ENCODE data around the gene PHACTR3. TPM values are rescaled to one million over a fixed set of nuclear protein-coding genes. Genes with fewer than 3 reads are reported as not detected.

Gene PHACTR3
- total RNA-seq, 1 experiment from 2014 or later, result not detected

DNA sequence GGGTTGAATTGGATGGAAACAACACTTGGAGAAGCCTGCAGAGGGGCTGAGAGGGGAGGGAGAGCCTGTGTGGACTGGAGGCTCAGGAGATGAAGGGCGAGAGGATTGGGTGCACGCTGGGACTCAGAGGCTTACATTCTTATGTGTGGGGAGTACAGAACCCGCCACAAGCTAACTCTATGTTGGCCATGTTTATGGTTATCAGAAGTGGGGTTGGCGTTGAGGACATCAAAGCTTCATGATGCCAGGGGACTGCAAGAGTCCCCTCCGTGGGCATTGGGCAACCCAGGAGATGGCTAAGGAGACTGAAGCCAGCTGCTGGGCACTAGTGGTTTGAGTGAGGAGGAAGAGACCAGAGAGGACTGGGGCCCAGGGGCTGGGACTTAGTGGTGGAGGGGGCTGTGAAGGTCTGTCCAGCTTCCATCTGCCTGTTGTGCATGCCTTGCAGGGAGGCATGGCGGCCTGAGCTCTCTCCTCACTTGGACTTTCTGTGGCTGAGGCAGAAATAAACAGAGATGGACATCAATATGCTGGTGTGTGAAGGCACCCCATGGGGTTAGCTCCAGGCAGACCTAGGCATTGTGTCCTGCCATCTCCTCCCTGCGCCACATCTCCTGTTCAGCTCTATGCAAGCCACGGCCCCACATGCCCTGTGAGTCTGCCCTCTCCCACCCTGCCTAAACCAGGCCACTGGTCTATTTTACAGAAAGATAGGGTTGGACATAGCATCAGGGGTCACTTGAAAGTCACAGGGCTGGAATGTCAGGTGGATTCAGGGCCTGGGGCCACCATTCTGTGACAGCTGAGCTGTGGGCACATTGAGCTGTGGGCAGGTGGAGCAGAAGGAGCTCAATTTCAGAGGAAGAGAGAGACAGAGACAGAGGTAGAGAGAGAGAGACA is 61.6 kb downstream of the PHACTR3 start:
- H2BK15ac ChIP-seq (ENCODE audit: low read depth, low read length), result no peak overlapping the region
- TF ChIP-seq, protein P1, sequence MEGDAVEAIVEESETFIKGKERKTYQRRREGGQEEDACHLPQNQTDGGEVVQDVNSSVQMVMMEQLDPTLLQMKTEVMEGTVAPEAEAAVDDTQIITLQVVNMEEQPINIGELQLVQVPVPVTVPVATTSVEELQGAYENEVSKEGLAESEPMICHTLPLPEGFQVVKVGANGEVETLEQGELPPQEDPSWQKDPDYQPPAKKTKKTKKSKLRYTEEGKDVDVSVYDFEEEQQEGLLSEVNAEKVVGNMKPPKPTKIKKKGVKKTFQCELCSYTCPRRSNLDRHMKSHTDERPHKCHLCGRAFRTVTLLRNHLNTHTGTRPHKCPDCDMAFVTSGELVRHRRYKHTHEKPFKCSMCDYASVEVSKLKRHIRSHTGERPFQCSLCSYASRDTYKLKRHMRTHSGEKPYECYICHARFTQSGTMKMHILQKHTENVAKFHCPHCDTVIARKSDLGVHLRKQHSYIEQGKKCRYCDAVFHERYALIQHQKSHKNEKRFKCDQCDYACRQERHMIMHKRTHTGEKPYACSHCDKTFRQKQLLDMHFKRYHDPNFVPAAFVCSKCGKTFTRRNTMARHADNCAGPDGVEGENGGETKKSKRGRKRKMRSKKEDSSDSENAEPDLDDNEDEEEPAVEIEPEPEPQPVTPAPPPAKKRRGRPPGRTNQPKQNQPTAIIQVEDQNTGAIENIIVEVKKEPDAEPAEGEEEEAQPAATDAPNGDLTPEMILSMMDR (conservative IDR thresholded peaks at IDR 0.05), result no peak
- no peaks in the 10 kb centered on the region for H3K79me1 ChIP-seq (ENCODE audit: insufficient read depth, low read depth, low read length, poor library complexity, severe bottlenecking)
- no peak overlapping the region; the same call in 1 of the 2 replicates for H3K14ac ChIP-seq (ENCODE audit: insufficient read depth, low read length)
- no peak overlapping the region for H2BK120ac ChIP-seq (ENCODE audit: low read depth, low read length, poor library complexity, severe bottlenecking)
- no peak for DNase-seq
- H3K79me2 ChIP-seq (ENCODE audit: insufficient read depth, low read length), result no peaks in the 10 kb centered on the region
- H3K23me2 ChIP-seq (ENCODE audit: insufficient read length, low read depth, low read length, poor library complexity, severe bottlenecking), result peaks cover 3% of the 10 kb centered on the region
- H3K9ac ChIP-seq (ENCODE audit: extremely low read depth, insufficient read length, low read length), result no peak overlapping the region
- H3K36me3 Mint-ChIP-seq (ENCODE audit: insufficient read depth in 1 of 3, low read depth in 3 of 3), result peaks cover 0 to 23% (median 20%) of the 10 kb centered on the region in 3 experiments; a peak in 5 of 7 replicates
- H3K56ac ChIP-seq (ENCODE audit: insufficient read length, low read depth, low read length), result no peak overlapping the region
- H3K4me3 Mint-ChIP-seq, result 0 out of 5 replicates have a peak overlapping the region, but pooled peaks of 1 of the 2 experiments have one; percentile 31
- no peak overlapping the region for H2BK20ac ChIP-seq (ENCODE audit: low read depth, low read length, poor library complexity, severe bottlenecking)
- no peak overlapping the region for H3K4ac ChIP-seq (ENCODE audit: low read depth, low read length)
- peaks cover 34% of the 10 kb centered on the region for H3K27me3 Mint-ChIP-seq (ENCODE audit: low read depth)
- no peaks in the 10 kb centered on the region for H4K20me1 ChIP-seq (ENCODE audit: control insufficient read depth, insufficient read depth, insufficient read length)
- no peak overlapping the region for H4K91ac ChIP-seq (ENCODE audit: insufficient read length, low read depth, low read length)
- peaks cover 35% of the 10 kb centered on the region for H3K9me3 ChIP-seq (ENCODE audit: control insufficient read depth, low read depth, low read length)
- no peak overlapping the region for H2AK5ac ChIP-seq (ENCODE audit: insufficient read length, low read length)
- no peak overlapping the region for H3T11ph ChIP-seq (ENCODE audit: low read length)
- H2AFZ ChIP-seq (ENCODE audit: low read length), result no peak overlapping the region
- no peak overlapping the region for H3K23ac ChIP-seq (ENCODE audit: insufficient read length, low read depth, low read length)
- no CpG with 5 or more reads among the region's 8 CpGs for WGBS (ENCODE audit: extremely low coverage, insufficient read length, low lambda C conversion rate)
- peaks cover 2% of the 10 kb centered on the region for H3K27me3 ChIP-seq (ENCODE audit: insufficient read depth, low read length)
- H3K4me1 Mint-ChIP-seq, result no peaks in the 10 kb centered on the region
- peaks cover 0 to 95% of the 10 kb centered on the region in 2 experiments; a peak in 2 of 5 replicates for H3K9me3 Mint-ChIP-seq
- H3K18ac ChIP-seq (ENCODE audit: insufficient read length, low read depth, low read length), result no peak overlapping the region
- no peak overlapping the region for H2BK12ac ChIP-seq (ENCODE audit: insufficient read length, low read depth, low read length)
- no peak overlapping the region for H3K4me2 ChIP-seq (ENCODE audit: insufficient read depth, insufficient read length, low read length)
- no peak overlapping the region for H4K5ac ChIP-seq (ENCODE audit: insufficient read length, low read depth, low read length)
- no peak overlapping the region for H2BK5ac ChIP-seq (ENCODE audit: insufficient read length, low read length)
- H3K27ac Mint-ChIP-seq, result no peak overlapping the region
- no peaks in the 10 kb centered on the region for H3K4me1 ChIP-seq (ENCODE audit: insufficient read depth, low read length)
- H4K8ac ChIP-seq (replicated peaks; ENCODE audit: insufficient read length, low read depth, low read length), result no peak overlapping the region
- no peak overlapping the region for H3K27ac ChIP-seq (ENCODE audit: insufficient read length, low read depth, low read length)

All from H9 (cell line).